GM12865 (cell line): ENCODE measurements around the gene ZNF225.
"Not testable (repeated sequence)": the region's sequence is repeated elsewhere in the genome, so short reads cannot be mapped to it uniquely, and the experiment has no call there.

Source experiments
- DNase-seq: peaks from one replicate; pipeline ENCODE4 v3.0.0; 2010; ENCODE audit warnings: low read depth
- H3K4me3 ChIP-seq: 2 replicates; pipeline ENCODE4 v1.5.1; 2011; ENCODE audit warnings: mild to moderate bottlenecking, low read depth, low read length, control low read depth
- CTCF ChIP-seq: IDR thresholded peaks from 2 replicates; pipeline ENCODE4 v1.5.1; 2011; ENCODE audit warnings: low read length, control low read depth, low read depth, inconsistent platforms; ENCODE audit not compliant: insufficient read depth; ENCODE audit errors: missing control alignments

The ZNF225 gene

DNA sequence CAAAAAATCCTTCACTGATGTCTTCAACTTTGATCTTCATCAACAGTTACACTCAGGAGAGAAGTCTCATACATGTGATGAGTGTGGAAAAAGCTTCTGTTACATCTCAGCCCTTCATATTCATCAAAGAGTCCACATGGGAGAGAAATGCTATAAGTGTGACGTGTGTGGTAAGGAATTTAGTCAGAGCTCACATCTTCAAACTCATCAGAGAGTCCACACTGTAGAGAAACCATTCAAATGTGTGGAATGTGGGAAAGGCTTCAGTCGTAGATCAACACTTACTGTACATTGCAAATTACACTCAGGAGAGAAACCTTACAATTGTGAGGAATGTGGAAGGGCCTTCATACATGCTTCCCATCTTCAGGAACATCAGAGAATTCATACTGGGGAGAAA lies 43.3 kb downstream of the ZNF225 start:
- H3K4me3 ChIP-seq = no peak overlapping the region
- TF ChIP-seq CTCF = no peak
- no peak for DNase-seq

GRCh38 chr19:44163789-44164188 lies 50.6 kb downstream of the ZNF225 start:
- no peak for TF ChIP-seq CTCF
- H3K4me3 ChIP-seq = no peak overlapping the region
- DNase-seq = no peak

GRCh38 chr19:44164327-44164672 lies 51.1 kb downstream of the ZNF225 start:
- peak overlapping the region; percentile 61 for H3K4me3 ChIP-seq
- DNase-seq = no peak
- TF ChIP-seq CTCF = no peak

DNA sequence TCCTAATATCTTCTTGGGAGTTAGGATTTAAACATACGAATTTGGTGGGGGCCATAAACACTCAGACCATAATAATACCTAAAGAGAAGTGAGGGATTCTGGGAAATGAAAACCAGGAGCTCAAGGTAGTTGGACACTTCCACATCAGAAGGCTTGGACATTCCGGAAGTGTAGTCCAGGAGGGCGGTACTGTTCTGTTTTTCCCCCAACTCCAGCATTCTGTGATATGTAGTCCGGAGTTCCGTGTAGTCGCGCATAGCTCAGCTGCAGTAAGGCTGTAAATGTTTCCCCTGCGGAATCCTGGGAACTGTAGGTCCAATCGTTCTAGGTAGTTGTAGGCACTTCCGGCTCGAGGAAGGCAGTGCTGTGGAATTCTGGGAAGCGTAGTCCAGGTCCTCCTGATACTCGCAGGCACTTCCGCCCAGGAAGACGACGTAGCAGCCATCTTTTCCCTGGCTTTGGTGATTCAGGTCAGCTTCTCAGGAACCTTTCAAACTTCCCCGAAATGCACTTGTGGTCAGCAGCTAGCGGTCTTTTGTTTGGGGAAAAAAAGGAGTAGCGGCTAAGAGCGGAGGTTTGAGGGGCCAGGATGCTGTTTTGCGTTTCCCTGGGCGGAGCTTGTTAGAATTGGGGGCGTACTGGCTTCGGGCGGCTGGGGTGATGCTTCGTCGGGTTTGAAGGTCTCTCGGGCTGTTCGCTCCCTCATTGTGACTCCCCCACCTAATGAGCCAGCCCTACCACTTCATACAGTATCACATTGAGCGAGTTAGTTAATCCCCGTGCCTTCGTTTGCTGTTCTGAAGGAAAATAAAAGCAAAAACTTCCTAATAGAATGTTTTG lies 51.7 kb downstream of the ZNF225 start, which contains the start of gene ZNF226:
TSS of gene ZNF226 (plus strand) at position 428 of the 840 bp plus-strand sequence. CDS start 4,981 bp downstream, outside the sequence.
- peak; percentile 97 for DNase-seq
- TF ChIP-seq CTCF = no peak
- H3K4me3 ChIP-seq = peak within 1 kb of the TSS; percentile 61

- H3K4me3 ChIP-seq, DNase-seq: not testable (repeated sequence)
These were observed 57.5 kb downstream of the ZNF225 start for GRCh38 chr19:44170660-44171059.

GRCh38 chr19:44176590-44176989 lies 63.4 kb downstream of the ZNF225 start:
- no peak for DNase-seq
- no peak overlapping the region for H3K4me3 ChIP-seq
- no peak for TF ChIP-seq CTCF

- TF ChIP-seq CTCF = no peak
- DNase-seq = no peak
- H3K4me3 ChIP-seq = no peak overlapping the region
These were observed 67.8 kb downstream of the ZNF225 start for GRCh38 chr19:44180968-44181367.
